GM23248 (cell line): ENCODE results near the gene OAF. TPM values are rescaled to one million over a fixed set of nuclear protein-coding genes. Genes with fewer than 3 reads are reported as not detected.
A peak's percentile ranks its signal among the peaks of the same experiment; 100 is the strongest.
"Not testable (repeated sequence)": the region's sequence is repeated elsewhere in the genome, so short reads cannot be mapped to it uniquely, and the experiment has no call there.

Experiments used
- DNase-seq: peaks from one replicate; pipeline ENCODE4 v3.0.0-alpha.2; 2015
- H2AFZ ChIP-seq: fragments of 200-600 bp; sonication (generic); 2 replicates; pipeline ENCODE4 v1.6.1; 2016; ENCODE audit warnings: antibody characterized with exemption
- H3F3A ChIP-seq: fragments of 200-600 bp; sonication (generic); 2 replicates; pipeline ENCODE4 v1.6.1; 2016; ENCODE audit warnings: mild to moderate bottlenecking, antibody characterized with exemption, mixed run types; ENCODE audit not compliant: insufficient read depth
- H3K27ac ChIP-seq: fragments of 200-600 bp; sonication (generic); 2 replicates; pipeline ENCODE4 v1.5.1; 2016; ENCODE audit warnings: mild to moderate bottlenecking
- H3K27me3 ChIP-seq: fragments of 200-600 bp; sonication (generic); replicated peaks from 2 replicates; pipeline ENCODE4 v1.6.1; 2016; ENCODE audit warnings: mild to moderate bottlenecking; ENCODE audit not compliant: insufficient read depth
- H3K36me3 ChIP-seq: fragments of 200-600 bp; sonication (generic); 2 replicates; pipeline ENCODE4 v1.6.1; 2016; ENCODE audit warnings: low read depth, mild to moderate bottlenecking
- H3K4me1 ChIP-seq: fragments of 200-600 bp; sonication (generic); 2 replicates; pipeline ENCODE4 v1.6.1; 2016; ENCODE audit warnings: mild to moderate bottlenecking; ENCODE audit not compliant: insufficient read depth
- H3K4me2 ChIP-seq: fragments of 200-600 bp; sonication (generic); one replicate; pipeline ENCODE4 v1.6.1; 2016; ENCODE audit warnings: mild to moderate bottlenecking; ENCODE audit not compliant: unreplicated experiment
- H3K4me3 ChIP-seq: fragments of 200-600 bp; sonication (generic); 2 replicates; pipeline ENCODE4 v1.5.1; 2016; ENCODE audit warnings: mild to moderate bottlenecking
- H3K79me2 ChIP-seq: fragments of 200-600 bp; sonication (generic); 2 replicates; pipeline ENCODE4 v1.6.1; 2016; ENCODE audit warnings: mild to moderate bottlenecking; ENCODE audit not compliant: insufficient read depth
- H3K9ac ChIP-seq: fragments of 200-600 bp; sonication (generic); 2 replicates; pipeline ENCODE4 v1.6.1; 2016; ENCODE audit warnings: mild to moderate bottlenecking
- H3K9me2 ChIP-seq: fragments of 200-600 bp; sonication (generic); 2 replicates; pipeline ENCODE4 v1.6.1; 2016; ENCODE audit warnings: mixed run types, mild to moderate bottlenecking, moderate library complexity; ENCODE audit not compliant: insufficient read depth
- H3K9me3 ChIP-seq: fragments of 200-600 bp; sonication (generic); one replicate; pipeline ENCODE4 v1.6.1; 2017; ENCODE audit warnings: low read depth
- H4K20me1 ChIP-seq: fragments of 200-600 bp; sonication (generic); 2 replicates; pipeline ENCODE4 v1.6.0; 2016; ENCODE audit not compliant: insufficient read depth
- EZH2 ChIP-seq: fragments of 200-600 bp; sonication (generic); IDR thresholded peaks from 2 replicates; pipeline ENCODE4 v1.6.1; 2018; ENCODE audit warnings: antibody characterized with exemption, mild to moderate bottlenecking; ENCODE audit not compliant: insufficient read depth, poor library complexity, severe bottlenecking
- EZH2phosphoT487 ChIP-seq: fragments of 200-600 bp; sonication (generic); IDR thresholded peaks from 2 replicates; pipeline ENCODE4 v1.6.1; 2018; ENCODE audit warnings: antibody characterized with exemption, moderate library complexity, mild to moderate bottlenecking, low read depth; ENCODE audit not compliant: insufficient read depth
- WGBS, 2 experiments: methylation state at CpG; one replicate each; pipeline ENCODE4 v1.1.6; 2015 to 2017; ENCODE audit warnings: low lambda C conversion rate in 2 of 2, low coverage in 1 of 2; ENCODE audit errors: missing lambda C conversion rate in 2 of 2; 5-methylcytosine and 5-hydroxymethylcytosine counted together
- in situ Hi-C: fragments of 300-500 bp; cut with MboI; formaldehyde crosslinking; loops from 2 replicates; pipeline ENCODE4 v1.15.0; 2020
- polyA plus RNA-seq: library from polyadenylated mRNA; unstranded; fragments of >200 nt; fragmentation: Nextera tagmentation; extraction: Ambion mirVana; gene quantifications from 2 replicates; pipeline ENCODE4 v1.2.1, GENCODE V29; 2016
- total RNA-seq: library from RNA; depleted of rRNA; stranded (reverse); fragments of >200 nt; shearing (Covaris generic); gene quantifications from 2 replicates; pipeline ENCODE4 v1.2.3, GENCODE V29; 2014; rRNA removed

Gene OAF
- total and polyA plus RNA-seq, 2 experiments from 2014 or later, result 80.0 to 116 TPM

GRCh38 chr11:120273432-120273831 lies 62.6 kb downstream of the OAF start:
- H2AFZ ChIP-seq, result no peak overlapping the region
- H3K4me1 ChIP-seq, result peaks cover 17% of the 10 kb centered on the region
- H4K20me1 ChIP-seq, result no peaks in the 10 kb centered on the region
- H3K36me3 ChIP-seq, result no peaks in the 10 kb centered on the region
- in situ Hi-C loops, result no loop called here
- H3K27me3 ChIP-seq, result peaks cover 4% of the 10 kb centered on the region; the same call in 1 of the 2 replicates
- H3K79me2 ChIP-seq, result no peaks in the 10 kb centered on the region
- DNase-seq, result peak; percentile 82
- H3K4me3 ChIP-seq, result no peak overlapping the region
- H3K9me2 ChIP-seq, result no peaks in the 10 kb centered on the region
- TF ChIP-seq EZH2phosphoT487, result no peak
- TF ChIP-seq EZH2, result no peak
- WGBS, 2 experiments, result 76 to 81% methylated on average over 2 of the region's 2 CpGs
- H3K27ac ChIP-seq, result peak overlapping the region; percentile 64
- no peak overlapping the region for H3K9ac ChIP-seq
- peaks cover 15% of the 10 kb centered on the region for H3F3A ChIP-seq
- H3K9me3 ChIP-seq, result no peaks in the 10 kb centered on the region
- no peak overlapping the region for H3K4me2 ChIP-seq

- H3K9ac ChIP-seq, H3K4me3 ChIP-seq, DNase-seq, H3K27me3 ChIP-seq, H4K20me1 ChIP-seq, H3K9me3 ChIP-seq, H3K4me2 ChIP-seq, H3K79me2 ChIP-seq, H3K9me2 ChIP-seq, H3K36me3 ChIP-seq, in situ Hi-C loops, H2AFZ ChIP-seq: not testable (repeated sequence)
- 77 to 98% methylated on average over 2 of the region's 2 CpGs for WGBS, 2 experiments
- Histone ChIP-seq H3K27ac (peak overlapping the region; percentile 64; the same call in 1 of the 2 replicates), H3K4me1 (peaks cover 17% of the 10 kb centered on the region), H3F3A (peaks cover 15% of the 10 kb centered on the region)
Measured at GRCh38 chr11:120273956-120274355, 63.1 kb downstream of the OAF start.

DNA sequence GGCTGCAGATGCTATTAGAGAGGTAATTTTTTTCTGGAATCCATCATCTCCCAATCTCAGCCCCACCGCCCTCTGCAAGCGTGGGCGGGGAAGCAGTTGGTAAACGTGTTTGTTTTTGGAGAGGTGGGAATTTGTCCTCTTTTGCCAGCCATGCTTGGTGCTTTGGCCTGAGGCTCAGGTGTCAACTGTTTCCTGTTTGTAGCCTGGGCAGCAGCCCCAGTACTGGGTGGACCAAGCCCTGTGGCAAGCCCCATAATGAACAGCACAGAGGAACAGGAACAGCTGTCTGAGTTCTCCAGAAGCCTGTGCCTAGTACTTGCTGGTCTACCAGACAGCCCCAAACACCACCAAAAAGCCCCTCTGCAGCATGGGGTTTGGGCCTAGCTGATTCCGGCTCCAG lies 68.7 kb downstream of the OAF start:
- H3K27me3 ChIP-seq, result no peaks in the 10 kb centered on the region
- no peak for TF ChIP-seq EZH2
- no peaks in the 10 kb centered on the region for H4K20me1 ChIP-seq
- 72 to 76% methylated on average over 5 of the region's 5 CpGs for WGBS, 2 experiments
- no peaks in the 10 kb centered on the region for H3K36me3 ChIP-seq
- no peaks in the 10 kb centered on the region for H3K9me2 ChIP-seq
- H3K4me1 ChIP-seq, result no peaks in the 10 kb centered on the region
- DNase-seq, result no peak
- in situ Hi-C loops, result no loop called here
- H2AFZ ChIP-seq, result no peak overlapping the region
- H3K4me2 ChIP-seq, result no peak overlapping the region
- H3F3A ChIP-seq, result no peaks in the 10 kb centered on the region
- H3K79me2 ChIP-seq, result no peaks in the 10 kb centered on the region
- H3K9ac ChIP-seq, result no peak overlapping the region
- no peak overlapping the region for H3K4me3 ChIP-seq
- no peaks in the 10 kb centered on the region for H3K9me3 ChIP-seq
- no peak overlapping the region for H3K27ac ChIP-seq

Other genes with a start within 250 kb of the OAF start
- 1.4 TPM in 1 of 2 replicates, not detected in the other for gene TRIM29, start 72.9 kb upstream of the OAF start, total RNA-seq
- 0.86 and 1.1 TPM in 2 replicates for gene TRIM29, start 72.9 kb upstream of the OAF start, polyA plus RNA-seq
- gene POU2F3, start 29.1 kb downstream of the OAF start, total RNA-seq, result not detected in 2 replicates
- not detected in 2 replicates for gene POU2F3, start 29.1 kb downstream of the OAF start, polyA plus RNA-seq
- gene TLCD5, start 114.3 kb downstream of the OAF start, total RNA-seq, result 6.8 and 11.1 TPM in 2 replicates
- 10.6 and 13.5 TPM in 2 replicates for gene TLCD5, start 114.3 kb downstream of the OAF start, polyA plus RNA-seq
- 52.7 and 57.9 TPM in 2 replicates for gene ARHGEF12, start 125.4 kb downstream of the OAF start, total RNA-seq
- 20.3 and 20.4 TPM in 2 replicates for gene ARHGEF12, start 125.4 kb downstream of the OAF start, polyA plus RNA-seq